Right renal pelvis (tissue), 4 donors: Measurements from ENCODE around the gene ZNF608. TPM values are rescaled to one million over a fixed set of nuclear protein-coding genes. Genes with fewer than 3 reads are reported as not detected.

Experiments
- DNase-seq, 4 donors: peaks; one replicate each; pipeline ENCODE4 v3.0.0-alpha.2; 2013; ENCODE audit warnings: low read depth in 4 of 4, low spot score in 3 of 4, missing footprints in 1 of 4
- polyA plus RNA-seq, 4 donors: library from polyadenylated mRNA; unstranded; fragments of 120-200 nt; gene quantifications; one replicate each; pipeline ENCODE4 v1.2.1, GENCODE V29; 2013; ENCODE audit not compliant: insufficient read length in 4 of 4

ZNF608 gene
- polyA plus RNA-seq, 4 donors: 51.1 to 74.8 (median 67.9) TPM

DNA sequence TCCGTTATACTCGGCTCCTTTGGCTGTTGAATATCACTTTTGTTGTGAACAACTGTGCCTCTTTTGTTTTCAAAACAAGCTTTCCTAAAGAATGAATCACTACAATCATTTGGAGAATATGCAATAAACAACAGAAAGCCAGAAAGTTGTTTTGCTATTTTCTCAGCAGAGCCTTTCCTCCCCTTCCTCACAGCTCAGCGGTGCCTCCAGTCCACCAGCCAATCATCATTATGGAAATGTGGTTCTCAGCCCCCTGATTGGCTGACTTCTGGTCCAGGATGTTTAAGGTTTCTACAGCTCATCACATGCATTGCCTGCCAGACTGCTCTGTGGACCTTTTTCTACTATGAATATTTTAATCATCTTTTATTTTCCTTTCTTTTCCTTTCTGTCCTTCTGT lies 9.1 kb upstream of the ZNF608 start:
- no peak for DNase-seq

DNA sequence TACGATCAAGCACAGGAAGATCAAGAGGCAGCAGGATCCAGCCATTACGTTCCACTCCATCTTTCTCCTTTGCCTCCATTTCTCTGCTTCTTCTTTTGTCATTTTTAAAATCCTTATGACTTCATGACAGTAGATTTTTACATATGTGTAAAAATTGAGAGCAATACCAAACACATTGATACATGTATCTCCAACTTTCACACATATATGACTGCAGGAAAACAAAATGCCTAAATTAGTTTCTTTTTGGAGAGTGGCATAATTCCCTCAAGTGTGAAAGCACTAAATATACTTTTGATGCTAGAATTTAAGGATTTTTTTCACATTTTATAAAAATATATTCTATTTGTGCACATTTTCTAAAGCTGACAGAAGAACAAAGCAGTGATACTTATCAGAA lies 8.6 kb upstream of the ZNF608 start:
- DNase-seq: no peak

DNA sequence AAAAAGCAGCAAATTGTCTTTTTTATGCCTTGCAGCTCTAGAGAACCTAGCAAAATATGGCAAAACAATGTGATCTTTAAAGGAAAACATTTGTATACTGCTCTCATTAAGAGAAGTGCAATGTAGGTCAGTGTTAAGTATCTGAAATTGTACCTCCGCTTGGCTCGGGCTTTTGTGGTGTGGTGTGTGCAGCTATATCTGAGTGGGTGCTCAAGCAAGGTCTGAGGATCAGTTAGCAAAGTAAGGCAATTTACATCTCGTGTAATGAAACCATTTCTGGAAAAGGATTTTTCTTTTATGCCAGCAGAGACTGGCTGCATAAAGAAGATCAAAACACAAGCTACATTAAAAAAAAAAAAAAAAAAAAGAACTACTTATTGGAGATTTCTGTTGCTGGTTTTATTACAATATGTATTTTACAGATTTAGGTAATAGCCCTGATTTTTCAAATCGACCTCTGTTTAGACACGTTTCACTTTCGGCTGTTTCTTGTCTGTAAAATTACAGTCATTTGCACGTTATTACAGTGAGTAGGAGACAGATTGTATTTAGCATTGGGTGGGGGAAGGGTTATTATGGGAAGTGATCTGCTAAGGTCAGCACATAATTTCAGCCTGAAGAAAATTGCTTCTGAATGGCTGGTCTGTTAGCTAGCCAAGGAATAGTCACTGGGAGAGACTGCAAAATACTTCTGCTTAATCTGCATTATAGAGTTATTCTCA lies 7.9 kb upstream of the ZNF608 start:
- no peak for DNase-seq

DNA sequence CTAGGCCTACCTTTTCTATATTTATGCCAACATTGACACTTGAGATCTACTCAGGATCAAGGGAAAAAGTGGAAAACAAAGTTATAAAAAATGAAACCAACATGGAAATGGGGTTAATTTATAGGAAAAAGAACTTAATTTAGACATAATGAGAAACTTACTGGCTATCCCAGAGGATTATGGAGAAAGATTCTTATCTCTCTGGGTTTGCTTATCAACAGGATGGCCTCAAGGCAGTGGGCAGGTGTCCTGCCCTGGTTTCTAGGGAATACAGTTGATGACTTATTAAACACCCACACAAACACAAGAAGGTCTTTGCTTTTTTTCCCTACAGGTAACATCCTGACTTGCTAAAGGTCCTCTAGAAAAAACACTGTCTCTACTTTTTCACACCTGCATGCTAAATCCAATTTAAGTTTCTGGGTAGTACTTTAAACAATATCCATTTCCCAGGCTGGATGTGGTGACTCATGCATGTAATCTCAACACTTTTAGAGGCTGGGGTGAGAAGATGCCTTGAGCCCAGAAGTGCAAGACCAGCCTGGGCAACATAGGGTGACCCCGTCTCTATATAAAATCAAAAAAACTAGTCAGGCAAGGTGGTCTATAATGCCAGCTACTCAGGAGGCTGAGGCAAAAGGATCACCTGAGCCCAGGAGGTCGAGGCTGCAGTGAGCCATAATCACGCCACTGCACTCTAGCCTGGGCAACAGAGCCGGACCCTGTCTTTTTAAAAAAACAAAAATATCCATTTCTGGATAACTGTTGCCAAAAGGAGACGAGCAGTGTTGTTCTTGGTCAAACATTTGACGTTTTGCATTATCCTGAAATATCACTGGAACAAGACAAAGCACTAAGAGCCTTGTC lies 6.6 kb upstream of the ZNF608 start:
- no peak for DNase-seq

DNA sequence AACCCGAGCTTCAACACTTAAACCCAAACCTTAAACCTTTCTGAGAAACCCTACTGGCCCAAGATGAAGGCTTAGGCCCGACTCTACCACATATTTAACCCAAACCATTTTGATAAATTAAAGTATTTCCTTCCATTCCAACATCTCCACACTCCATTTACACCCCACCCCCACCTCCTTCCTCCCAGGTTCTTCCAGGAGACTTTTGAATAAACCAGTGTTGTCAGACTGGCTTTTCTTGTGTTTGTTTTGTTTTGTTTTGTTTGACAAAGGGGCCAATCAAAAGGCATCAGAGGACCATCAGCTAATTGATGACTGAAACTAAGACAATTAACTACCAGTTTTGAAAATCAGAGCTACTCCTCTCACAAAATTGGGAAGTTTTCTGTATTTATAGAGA lies 4.6 kb upstream of the ZNF608 start:
- no peak for DNase-seq

DNA sequence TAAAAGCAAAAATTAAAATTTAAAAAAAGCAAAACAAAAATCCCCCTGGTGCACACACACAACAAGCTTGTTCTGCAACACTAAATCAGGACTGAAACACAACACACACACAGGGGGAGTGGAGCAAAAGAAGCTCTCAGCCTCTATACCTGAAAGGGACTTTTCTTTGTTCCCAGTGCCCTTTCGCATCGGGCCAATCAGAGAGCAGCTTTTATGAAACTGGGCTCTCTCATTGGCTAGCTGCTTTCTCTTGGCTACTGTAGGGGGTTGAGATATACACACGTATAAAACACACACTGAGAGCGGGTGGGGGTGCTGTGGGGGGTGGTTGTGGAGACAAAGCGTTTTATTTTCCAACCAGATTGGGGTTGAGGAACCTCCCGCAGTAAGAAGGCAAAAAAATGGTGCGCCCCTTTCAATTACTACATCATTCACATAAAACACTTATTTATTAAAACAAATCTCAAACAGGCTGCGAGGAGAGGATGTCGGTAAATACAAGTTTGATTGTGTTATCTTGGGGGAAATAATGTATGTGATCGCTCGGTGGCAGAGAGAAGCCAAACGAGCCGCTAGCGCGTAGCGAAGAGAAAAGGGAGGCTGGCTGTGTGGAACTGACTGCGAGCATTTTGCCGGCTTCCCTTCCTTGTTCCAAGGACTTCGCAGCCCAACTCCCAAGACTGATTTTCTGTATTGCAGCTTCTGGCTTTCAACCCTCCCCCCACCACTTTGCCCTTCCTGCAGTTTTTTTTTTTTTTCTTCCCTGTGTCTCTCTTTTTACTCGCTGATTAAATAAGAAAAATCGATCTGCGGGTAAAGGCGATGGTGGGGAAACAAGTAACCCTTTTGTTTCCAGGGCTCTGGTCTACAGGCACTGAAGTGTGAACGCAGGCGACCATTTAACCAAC lies 2.5 kb upstream of the ZNF608 start:
- peak; percentile 78 to 93 (median 90) for DNase-seq

DNA sequence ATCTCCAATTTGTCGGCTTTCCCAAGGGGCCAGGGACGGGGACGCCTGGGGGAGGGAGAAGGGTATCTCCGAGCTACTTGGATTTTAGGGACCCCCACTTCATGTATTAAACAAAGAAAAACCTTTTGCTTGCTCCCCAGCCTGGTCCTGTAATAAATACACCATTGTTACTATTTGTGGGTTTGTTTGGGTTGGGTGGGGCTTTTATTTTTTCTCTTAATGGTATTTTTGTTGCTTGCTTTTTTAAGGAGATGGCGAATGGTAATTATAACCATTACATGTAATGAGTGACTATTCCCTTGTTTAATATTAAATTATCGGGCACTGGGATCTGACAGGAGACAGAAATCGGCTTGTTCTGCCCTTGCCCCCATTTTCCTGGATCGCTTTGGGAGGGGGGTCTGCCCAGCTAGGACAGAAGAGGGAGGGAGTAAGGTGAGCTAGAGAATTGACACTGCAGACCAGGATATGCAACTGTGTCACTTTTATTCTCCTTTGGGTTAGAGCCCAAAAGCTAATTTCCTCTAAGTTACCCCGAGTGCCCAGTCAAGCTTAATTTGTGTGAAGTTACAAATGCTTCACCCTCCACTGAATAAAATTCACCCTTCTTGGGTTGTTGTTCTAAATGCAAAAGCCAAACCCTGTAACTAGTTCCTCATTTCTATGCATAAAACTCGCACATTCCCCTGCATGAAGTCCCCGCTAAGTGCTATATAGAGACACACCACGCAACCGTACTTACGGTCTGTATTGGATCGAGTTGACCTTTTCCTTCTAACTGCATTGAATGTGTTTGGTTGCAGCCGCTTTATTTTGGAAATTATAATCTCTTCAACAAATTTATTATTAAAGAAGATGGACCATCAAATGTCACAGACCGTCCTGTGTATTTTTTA lies 1.6 kb upstream of the ZNF608 start:
- no peak for DNase-seq

DNA sequence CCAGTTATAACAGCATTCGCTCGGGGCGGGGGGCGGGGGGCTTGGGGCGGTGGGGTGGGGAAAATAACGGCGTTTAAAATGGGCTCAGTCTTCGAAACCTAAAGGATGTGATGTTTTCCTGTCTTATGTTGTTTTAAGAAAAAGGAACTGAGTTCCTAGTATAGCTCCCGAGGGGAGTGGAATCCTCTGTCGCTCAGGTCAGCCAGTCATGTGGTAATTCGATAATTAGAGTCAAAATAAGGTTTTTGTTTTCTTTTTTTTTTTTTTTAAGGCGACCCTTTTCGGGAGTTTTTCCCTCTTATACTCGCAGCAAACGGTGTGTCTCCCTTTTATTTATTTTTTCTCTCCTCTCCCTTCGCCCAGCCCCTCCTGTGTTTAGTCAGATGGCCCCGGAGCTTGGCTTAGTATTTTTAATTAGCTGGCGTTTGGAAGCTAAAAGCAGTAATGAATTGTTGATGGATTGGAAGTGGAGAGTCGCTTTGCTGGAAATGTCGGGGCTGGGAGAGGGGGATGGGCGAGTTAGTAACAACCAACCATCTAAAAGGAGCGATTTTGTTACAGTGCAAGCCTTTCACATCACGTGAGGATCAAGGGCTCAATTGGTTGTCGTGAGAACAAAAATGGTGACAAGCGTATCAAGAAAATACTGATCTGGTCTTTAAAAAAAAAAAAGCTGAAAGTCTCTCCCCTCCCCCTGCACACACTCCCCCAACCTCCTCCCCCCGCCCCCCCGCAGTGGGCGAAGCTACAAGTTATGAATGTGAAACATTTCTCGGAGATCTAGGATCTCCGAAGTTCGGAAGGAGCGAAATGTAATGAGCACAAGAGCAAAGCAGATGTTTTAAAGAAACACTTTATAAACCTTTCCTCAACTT lies 714 bp upstream of the ZNF608 start:
- peak; percentile 85 to 93 (median 92) for DNase-seq

DNA sequence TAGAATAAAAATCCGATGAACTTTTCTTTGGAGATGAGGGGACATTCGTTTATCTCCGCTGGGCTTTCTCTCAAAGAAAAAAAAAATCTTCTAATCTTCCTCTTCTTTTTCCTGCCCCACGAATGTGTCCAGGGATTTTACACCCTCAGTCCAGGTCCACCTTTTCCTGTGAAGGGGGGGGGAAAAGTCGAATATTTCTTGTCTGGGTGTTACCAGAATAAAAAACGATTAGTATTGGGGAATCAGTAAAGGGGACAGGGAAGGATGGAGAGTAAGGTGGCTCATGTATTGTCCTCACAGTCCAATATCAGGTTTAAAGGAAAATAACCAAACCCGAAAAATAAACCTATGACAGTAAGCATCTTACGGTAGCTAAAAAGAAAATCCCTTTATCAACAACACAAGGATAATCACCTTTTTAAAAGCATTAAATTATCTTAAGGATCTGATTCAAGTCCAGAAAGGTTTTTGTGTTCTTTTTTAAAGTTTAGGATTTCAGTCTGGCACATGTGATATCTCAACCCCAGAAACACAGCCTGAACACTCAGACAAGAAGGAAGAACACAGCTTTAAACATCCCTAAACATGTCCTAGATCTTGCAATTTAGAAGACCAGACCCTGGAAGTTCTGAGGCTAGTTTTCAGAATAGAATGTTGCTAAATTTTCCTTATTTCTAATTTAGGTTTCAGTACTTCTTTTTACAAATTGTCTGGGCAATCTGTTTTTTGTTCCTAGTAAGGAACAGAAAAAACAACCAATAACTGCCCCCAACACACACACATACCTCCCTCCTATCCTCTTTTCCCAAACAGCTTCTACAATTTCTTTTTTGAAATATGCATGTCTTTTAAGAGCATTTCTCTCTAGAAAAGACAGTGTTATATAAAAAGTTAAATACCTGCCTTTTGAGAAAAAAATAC lies 1.2 kb downstream of the ZNF608 start:
- DNase-seq: no peak

DNA sequence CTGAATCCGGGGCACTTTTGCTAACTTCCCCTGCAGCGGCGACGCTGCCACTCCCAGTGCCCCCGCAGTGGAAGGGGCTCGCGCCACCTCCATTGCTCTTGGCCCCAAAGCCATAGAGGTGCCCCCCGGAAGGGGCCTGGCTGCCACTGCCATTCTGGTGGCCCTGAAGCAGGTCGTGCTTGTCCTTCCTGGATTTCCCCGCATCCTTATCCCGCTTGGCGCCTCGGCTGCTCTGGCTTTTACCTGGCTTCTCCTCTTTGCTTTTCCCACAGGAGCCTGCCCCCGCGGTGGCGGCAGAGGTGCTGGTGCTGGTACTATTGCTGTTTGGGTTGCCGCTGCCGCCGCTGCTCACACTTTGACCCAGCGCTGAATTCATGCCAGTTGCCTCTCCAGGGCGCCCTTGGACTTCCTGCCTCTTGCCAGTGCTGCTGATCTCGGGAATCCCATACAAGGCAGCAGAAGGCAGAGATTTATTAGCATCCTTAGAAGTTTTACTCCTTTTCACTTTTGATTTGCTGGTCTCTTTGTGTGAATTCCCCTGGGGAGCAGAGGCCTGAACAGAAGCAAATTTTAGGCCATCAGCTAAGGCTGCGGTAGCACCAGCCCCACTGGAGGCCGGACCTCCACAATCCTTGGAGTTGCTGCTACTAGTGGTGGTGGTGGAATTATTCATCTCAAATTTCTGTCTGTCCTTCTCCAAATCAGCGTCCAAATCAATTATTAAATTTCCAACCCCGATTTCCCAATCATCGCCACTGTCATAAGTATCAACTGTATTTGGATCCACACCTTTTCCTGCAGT lies 2.1 kb downstream of the ZNF608 start:
- DNase-seq: no peak

DNA sequence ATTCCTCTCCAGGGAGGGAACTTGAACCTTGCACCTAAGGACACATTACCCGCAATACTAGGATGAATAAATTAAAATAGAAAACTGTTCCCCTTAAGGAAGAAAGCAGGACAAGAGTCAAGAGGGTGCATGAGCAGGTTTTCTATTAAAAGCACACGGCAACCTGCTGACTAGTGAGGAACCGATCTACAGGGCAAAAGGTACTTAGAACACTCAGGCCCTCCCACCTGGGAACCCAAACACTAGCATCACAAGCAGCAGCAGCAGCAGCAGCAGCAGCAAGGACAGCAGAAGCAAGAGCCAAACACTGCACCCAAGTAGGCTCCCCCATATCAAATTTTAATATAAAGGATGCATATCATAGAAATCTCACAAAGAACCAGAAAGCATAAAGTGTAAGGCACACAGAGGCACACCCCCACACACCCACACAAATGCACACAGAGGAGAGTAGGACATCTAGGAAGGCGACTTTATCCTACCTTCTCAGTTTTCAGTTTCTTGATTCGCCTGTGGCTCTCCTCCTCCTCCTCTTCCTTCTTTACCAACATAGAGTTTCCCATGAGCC lies 2.8 kb downstream of the ZNF608 start:
- no peak for DNase-seq

DNA sequence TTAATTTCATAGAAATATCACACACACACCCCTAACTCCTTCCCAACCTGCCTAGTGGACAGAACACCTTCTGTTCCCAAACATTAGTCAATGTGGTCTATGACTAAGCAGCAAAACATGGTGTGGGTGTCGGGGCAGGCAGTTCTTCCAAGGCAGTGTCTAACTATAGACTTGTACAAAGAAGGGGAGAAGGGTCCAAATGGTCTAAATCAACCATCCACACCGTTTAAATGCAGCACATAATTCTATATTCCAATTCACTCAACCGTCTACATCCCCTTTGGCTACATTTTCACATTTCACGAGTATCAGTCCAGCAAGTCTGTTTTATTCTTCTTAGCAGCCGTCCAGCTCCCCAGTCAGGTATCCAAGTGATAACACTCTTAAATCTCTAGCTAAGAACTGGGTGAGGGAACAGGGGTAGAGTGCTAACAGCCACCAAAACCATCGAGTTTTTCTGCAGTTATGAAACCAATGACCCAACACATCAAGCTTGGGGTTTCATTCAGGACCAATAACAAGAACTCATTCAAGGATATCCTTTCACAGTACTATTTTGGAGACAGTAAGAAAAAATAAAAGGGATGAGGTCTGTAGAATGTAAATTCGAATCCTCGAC lies 3.3 kb downstream of the ZNF608 start:
- no peak for DNase-seq

DNA sequence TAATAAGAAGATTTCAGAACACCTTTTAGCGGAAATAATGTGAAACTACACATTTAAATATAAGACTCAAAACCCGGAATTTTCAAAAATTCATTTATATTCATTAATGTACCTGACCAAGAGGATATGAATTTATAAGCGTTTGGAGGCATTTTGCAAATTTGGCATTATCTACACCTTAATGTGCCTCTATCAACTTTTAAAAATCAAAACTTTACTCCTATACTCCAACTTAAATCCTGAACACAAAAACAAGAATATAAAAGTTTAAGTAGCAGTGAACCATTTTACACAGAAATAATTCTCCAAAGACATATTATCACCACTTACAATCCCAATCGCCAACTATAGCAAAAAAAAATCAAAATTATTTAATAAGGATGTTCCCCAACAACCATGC lies 3.9 kb downstream of the ZNF608 start:
- DNase-seq: no peak

DNA sequence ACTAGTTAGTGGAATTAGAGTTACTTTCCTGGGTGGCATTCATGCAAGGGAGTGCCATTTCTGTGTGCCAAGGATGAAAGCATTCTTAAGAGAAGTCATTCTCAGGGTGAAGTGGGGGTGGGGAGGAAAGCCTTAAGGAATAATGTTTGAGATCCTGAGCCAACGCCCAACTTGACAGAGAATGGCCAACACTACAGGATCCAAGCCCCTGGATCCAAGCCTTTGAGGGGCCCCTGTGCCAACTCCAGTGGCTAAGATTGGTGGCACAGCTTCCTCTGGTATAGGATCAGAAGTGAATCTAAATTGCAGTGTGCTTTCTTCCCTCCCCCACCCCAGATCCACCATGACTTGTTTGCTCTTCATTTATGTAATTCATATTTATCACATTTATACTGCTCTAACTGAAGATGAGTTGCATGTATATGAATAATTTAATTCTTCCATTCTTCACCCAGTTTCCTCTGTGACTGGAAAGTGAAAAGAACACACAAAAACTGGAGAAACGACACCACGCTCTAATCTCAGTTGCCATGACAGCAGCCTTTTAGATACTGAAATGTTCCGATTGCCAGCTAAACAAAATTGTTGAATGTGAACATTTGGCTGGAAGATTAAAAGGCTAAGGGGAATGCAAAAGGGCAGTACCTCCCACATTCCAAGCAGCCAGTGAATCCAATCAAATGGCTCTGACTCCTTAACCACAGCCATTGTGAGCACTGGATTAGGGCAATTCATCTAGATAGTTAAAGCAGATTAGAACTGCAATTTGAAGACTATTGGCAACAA lies 4.5 kb downstream of the ZNF608 start:
- DNase-seq: no peak

DNA sequence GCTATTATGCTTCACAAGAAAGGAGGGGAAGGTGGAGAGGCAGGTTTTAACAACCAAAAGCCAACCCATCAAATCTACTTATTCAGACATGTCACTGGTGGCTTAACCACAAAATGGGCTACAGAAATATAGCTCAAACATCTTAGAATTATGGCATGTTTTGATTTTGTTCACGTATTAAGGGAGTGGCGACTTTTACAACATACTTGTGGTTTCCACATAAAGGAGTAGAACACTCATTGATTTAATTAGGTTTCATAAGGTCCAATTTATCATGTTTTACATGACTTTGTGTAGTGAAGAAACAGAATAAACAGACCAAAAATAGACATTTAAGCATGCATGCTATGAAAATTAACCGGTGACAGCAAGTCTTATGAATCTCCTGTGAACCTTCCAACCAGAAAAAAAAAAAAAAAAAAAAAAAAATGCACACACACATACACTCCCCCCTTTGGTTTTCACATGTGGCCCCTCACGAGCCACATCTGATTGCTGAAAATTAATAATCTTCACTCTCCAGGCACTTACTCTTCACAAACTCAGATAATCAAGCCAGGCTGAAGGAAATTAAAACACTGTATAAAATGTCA lies 5.4 kb downstream of the ZNF608 start:
- no peak for DNase-seq
